MM.1S (cell line): ENCODE data around the gene KCNH2.

Experiments used
- DNase-seq: peaks from one replicate; pipeline ENCODE4 v3.0.0-alpha.2; 2015
- H2AFZ ChIP-seq: fragments of 300-600 bp; sonication (generic); 2 replicates; pipeline ENCODE4 v1.6.0; 2016; ENCODE audit warnings: antibody characterized with exemption, low read length
- H3F3A ChIP-seq: fragments of 300-600 bp; sonication (generic); 2 replicates; pipeline ENCODE4 v1.6.1; 2016; ENCODE audit warnings: mild to moderate bottlenecking, antibody characterized with exemption, low read length, moderate library complexity, mixed read lengths; ENCODE audit not compliant: insufficient read depth
- H3K27ac ChIP-seq: fragments of 300-600 bp; sonication (generic); 2 replicates; pipeline ENCODE4 v1.5.1; 2016; ENCODE audit warnings: mild to moderate bottlenecking, low read length
- H3K27me3 ChIP-seq: fragments of 300-600 bp; sonication (generic); replicated peaks from 2 replicates; pipeline ENCODE4 v1.6.0; 2016; ENCODE audit warnings: low read length; ENCODE audit not compliant: insufficient read depth
- H3K36me3 ChIP-seq: fragments of 300-600 bp; sonication (generic); replicated peaks from 2 replicates; pipeline ENCODE4 v1.6.1; 2016; ENCODE audit warnings: mild to moderate bottlenecking, low read length, mixed read lengths; ENCODE audit not compliant: insufficient read depth
- H3K4me1 ChIP-seq: fragments of 300-600 bp; sonication (generic); 2 replicates; pipeline ENCODE4 v1.6.1; 2016; ENCODE audit warnings: low read length, mixed read lengths
- H3K4me2 ChIP-seq: fragments of 300-600 bp; sonication (generic); 2 replicates; pipeline ENCODE4 v1.6.0; 2016; ENCODE audit warnings: low read depth, low read length
- H3K4me3 ChIP-seq: fragments of 300-600 bp; sonication (generic); 2 replicates; pipeline ENCODE4 v1.5.1; 2016; ENCODE audit warnings: low read length, mixed read lengths
- H3K79me2 ChIP-seq: fragments of 300-600 bp; sonication (generic); 2 replicates; pipeline ENCODE4 v1.6.1; 2016; ENCODE audit warnings: mixed run types, low read length, mixed read lengths
- H3K9ac ChIP-seq: fragments of 300-600 bp; sonication (generic); 2 replicates; pipeline ENCODE4 v1.6.1; 2016; ENCODE audit warnings: low read length, mixed read lengths
- H3K9me2 ChIP-seq: fragments of 300-600 bp; sonication (generic); replicated peaks from 2 replicates; pipeline ENCODE4 v1.6.1; 2016; ENCODE audit warnings: mild to moderate bottlenecking, low read length, mixed read lengths; ENCODE audit not compliant: insufficient read depth
- H3K9me3 ChIP-seq: fragments of 300-600 bp; sonication (generic); replicated peaks from 2 replicates; pipeline ENCODE4 v1.6.1; 2016; ENCODE audit warnings: mild to moderate bottlenecking, low read length, mixed read lengths; ENCODE audit not compliant: insufficient read depth
- H4K20me1 ChIP-seq: fragments of 300-600 bp; sonication (generic); 2 replicates; pipeline ENCODE4 v1.6.1; 2016; ENCODE audit warnings: mild to moderate bottlenecking, low read length, moderate library complexity, mixed read lengths; ENCODE audit not compliant: insufficient read depth
- CTCF ChIP-seq: fragments of 300-600 bp; sonication (generic); IDR thresholded peaks from 2 replicates; pipeline ENCODE4 v1.5.1; 2016; ENCODE audit warnings: antibody characterized with exemption, low read length, mixed read lengths
- EZH2 ChIP-seq: fragments of 300-600 bp; sonication (generic); optimal IDR thresholded peaks from 2 replicates; pipeline ENCODE3; 2017; ENCODE audit warnings: low read depth, mild to moderate bottlenecking, antibody characterized with exemption, low read length, mixed read lengths
- EZH2phosphoT487 ChIP-seq: fragments of 300-600 bp; sonication (generic); IDR thresholded peaks from 2 replicates; pipeline ENCODE4 v1.6.1; 2018; ENCODE audit warnings: antibody characterized with exemption, low read length

Gene KCNH2

GRCh38 chr7:150903606-150904005 lies 74.5 kb downstream of the KCNH2 start:
- no peak for TF ChIP-seq EZH2phosphoT487
- no peak for TF ChIP-seq EZH2
- no peak for TF ChIP-seq CTCF
- Histone ChIP-seq H3K27me3 (no peaks in the 10 kb centered on the region), H3K4me3 (no peak overlapping the region), H3K4me1 (peaks cover 2% of the 10 kb centered on the region; the same call in 1 of the 2 replicates), H3K9me3 (no peaks in the 10 kb centered on the region), H3K27ac (no peak overlapping the region), H3F3A (no peaks in the 10 kb centered on the region), H3K4me2 (no peak overlapping the region), H2AFZ (no peak overlapping the region), H3K9ac (no peak overlapping the region), H3K9me2 (no peaks in the 10 kb centered on the region), H3K79me2 (no peaks in the 10 kb centered on the region), H4K20me1 (no peaks in the 10 kb centered on the region), H3K36me3 (no peaks in the 10 kb centered on the region)
- no peak for DNase-seq

GRCh38 chr7:150902078-150903033 lies 75.8 kb downstream of the KCNH2 start:
- peaks cover 13% of the 10 kb centered on the region for H3K4me1 ChIP-seq
- TF ChIP-seq CTCF, result no peak
- TF ChIP-seq EZH2, result no peak
- no peak for TF ChIP-seq EZH2phosphoT487
- H3K4me2 ChIP-seq, result no peak overlapping the region

GRCh38 chr7:150901160-150902035 lies 76.7 kb downstream of the KCNH2 start:
- DNase-seq, result no peak
- H3K27ac ChIP-seq, result no peak overlapping the region
- no peaks in the 10 kb centered on the region for H4K20me1 ChIP-seq
- no peak overlapping the region for H3K4me3 ChIP-seq
- no peaks in the 10 kb centered on the region for H3K9me3 ChIP-seq
- no peaks in the 10 kb centered on the region for H3F3A ChIP-seq
- peaks cover 21% of the 10 kb centered on the region for H3K4me1 ChIP-seq
- no peaks in the 10 kb centered on the region for H3K27me3 ChIP-seq
- no peaks in the 10 kb centered on the region for H3K79me2 ChIP-seq
- no peaks in the 10 kb centered on the region for H3K36me3 ChIP-seq
- H3K9ac ChIP-seq, result no peak overlapping the region
- no peak overlapping the region for H3K4me2 ChIP-seq
- H3K9me2 ChIP-seq, result no peaks in the 10 kb centered on the region
- TF ChIP-seq CTCF, result no peak
- no peak for TF ChIP-seq EZH2
- TF ChIP-seq EZH2phosphoT487, result no peak
- no peak overlapping the region for H2AFZ ChIP-seq

More at GRCh38 chr7:150902078-150903033, 75.8 kb downstream of the KCNH2 start:
- Histone ChIP-seq H3K36me3 (no peaks in the 10 kb centered on the region), H4K20me1 (no peaks in the 10 kb centered on the region), H3K27ac (no peak overlapping the region), H3K9ac (no peak overlapping the region), H3F3A (no peaks in the 10 kb centered on the region), H3K27me3 (no peaks in the 10 kb centered on the region), H3K79me2 (no peaks in the 10 kb centered on the region), H2AFZ (no peak overlapping the region), H3K4me3 (no peak overlapping the region), H3K9me2 (no peaks in the 10 kb centered on the region), H3K9me3 (no peaks in the 10 kb centered on the region)
- DNase-seq, result no peak
